ENCODE results near the gene DNAJC11. TPM values are rescaled to one million over a fixed set of nuclear protein-coding genes. Genes with fewer than 3 reads are reported as not detected.
A peak's percentile ranks its signal among the peaks of the same experiment; 100 is the strongest.

Gene DNAJC11
- total RNA-seq, 1 experiment from 2014 or later, result 75.6 TPM

- Histone ChIP-seq H3K9ac (ENCODE audit: low read length) (peak overlapping the region; percentile 69), H3K79me2 (ENCODE audit: insufficient read depth, low read length) (peaks cover 36% of the 10 kb centered on the region), H3K4me3 (replicated peaks in 1 of 2; ENCODE audit: low read depth in 1 of 2, low read length in 2 of 2) (peak overlapping the region; percentile 57 to 83), H3K4me1 (ENCODE audit: control insufficient read depth in 1 of 2, insufficient read depth in 2 of 2, low read length in 2 of 2) (peaks cover 8 to 46% of the 10 kb centered on the region in 2 experiments), H3K36me3 (ENCODE audit: control insufficient read depth in 1 of 2, insufficient read depth in 2 of 2, low read length in 2 of 2) (peaks cover 0 to 8% of the 10 kb centered on the region in 2 experiments; a peak in 2 of 4 replicates), H3K4me2 (ENCODE audit: low read length) (peak overlapping the region; percentile 98), H3K27me3 (ENCODE audit: insufficient read depth, low read length) (no peaks in the 10 kb centered on the region), H3K27ac (ENCODE audit: low read depth, low read length) (peak overlapping the region; percentile 72), H3K9me2 (ENCODE audit: insufficient read depth) (no peaks in the 10 kb centered on the region), H3K9me3 (ENCODE audit: control insufficient read depth in 1 of 2, insufficient read depth in 1 of 2, low read depth in 1 of 2, low read length in 2 of 2) (no peaks in the 10 kb centered on the region), H4K20me1 (ENCODE audit: insufficient read depth) (no peaks in the 10 kb centered on the region; the same call in 1 of the 2 replicates), H2AFZ (ENCODE audit: low read depth, low read length, poor library complexity, severe bottlenecking) (peak overlapping the region; percentile 13)
- DNase-seq (ENCODE audit: low read depth, low spot score), result no peak
- RAD21 ChIA-PET (ENCODE audit: low non-redundant PET in 1 of 2, low total read pairs in 2 of 2, uncharacterized antibody in 2 of 2, unreplicated experiment in 2 of 2), result interaction anchor here in 1 of 2 experiments (0.6 kb wide), 1 partner anchor 33 kb away, joined by 5 read pairs; the partner anchor contains the start of gene ZBTB48
- intact Hi-C loops (cut with micrococcal nuclease), result no loop called here
- BruUV-seq (replicated peaks), result TSS peak; percentile 78
- CTCF ChIA-PET, result interaction anchor here (1.0 kb wide), 1 partner anchor 9 kb away, joined by 3 read pairs; no protein-coding TSS in a partner anchor
- POLR2A ChIA-PET, result no interaction called here
- ATAC-seq, result peak; percentile 53
- TF ChIP-seq JUND (IDR thresholded peaks at IDR 0.05) (no peak), POLR2A (IDR thresholded peaks at IDR 0.05; ENCODE audit: borderline replicate concordance, extremely low read depth, insufficient read depth, insufficient read length) (no peak), TCF7L2 (IDR thresholded peaks at IDR 0.05; ENCODE audit: borderline replicate concordance, extremely low read depth, insufficient read depth, insufficient read length) (no peak), SP1 (IDR thresholded peaks at IDR 0.05; ENCODE audit: low read depth) (no peak), EGR1 (IDR thresholded peaks at IDR 0.05; ENCODE audit: low read depth) (no peak), ELF1 (IDR thresholded peaks at IDR 0.05; ENCODE audit: borderline replicate concordance, low read depth) (no peak), YY1 (IDR thresholded peaks at IDR 0.05; ENCODE audit: extremely low read depth, insufficient replicate concordance, low read depth, low read length) (no peak), CBX3 (IDR thresholded peaks at IDR 0.05; ENCODE audit: low read depth) (no peak), FOSL1 (IDR thresholded peaks at IDR 0.05; ENCODE audit: low read depth) (no peak), ZFX (IDR thresholded peaks at IDR 0.05) (peak; percentile 36; the same call in 1 of the 2 replicates), SIN3A (IDR thresholded peaks at IDR 0.05; ENCODE audit: low read depth) (no peak; the same call in 1 of the 2 replicates), EZH2phosphoT487 (IDR thresholded peaks at IDR 0.05; ENCODE audit: borderline replicate concordance) (no peak), SRF (IDR thresholded peaks at IDR 0.05; ENCODE audit: low read depth) (no peak), ZNF274 (IDR thresholded peaks at IDR 0.05; ENCODE audit: low read depth, low read length) (no peak)
- TF ChIP-seq, protein P1, sequence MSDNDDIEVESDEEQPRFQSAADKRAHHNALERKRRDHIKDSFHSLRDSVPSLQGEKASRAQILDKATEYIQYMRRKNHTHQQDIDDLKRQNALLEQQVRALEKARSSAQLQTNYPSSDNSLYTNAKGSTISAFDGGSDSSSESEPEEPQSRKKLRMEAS (IDR thresholded peaks at IDR 0.05), result 0 out of 2 replicates have a peak, but pooled peaks have one; percentile 17
- TF ChIP-seq, protein P2, sequence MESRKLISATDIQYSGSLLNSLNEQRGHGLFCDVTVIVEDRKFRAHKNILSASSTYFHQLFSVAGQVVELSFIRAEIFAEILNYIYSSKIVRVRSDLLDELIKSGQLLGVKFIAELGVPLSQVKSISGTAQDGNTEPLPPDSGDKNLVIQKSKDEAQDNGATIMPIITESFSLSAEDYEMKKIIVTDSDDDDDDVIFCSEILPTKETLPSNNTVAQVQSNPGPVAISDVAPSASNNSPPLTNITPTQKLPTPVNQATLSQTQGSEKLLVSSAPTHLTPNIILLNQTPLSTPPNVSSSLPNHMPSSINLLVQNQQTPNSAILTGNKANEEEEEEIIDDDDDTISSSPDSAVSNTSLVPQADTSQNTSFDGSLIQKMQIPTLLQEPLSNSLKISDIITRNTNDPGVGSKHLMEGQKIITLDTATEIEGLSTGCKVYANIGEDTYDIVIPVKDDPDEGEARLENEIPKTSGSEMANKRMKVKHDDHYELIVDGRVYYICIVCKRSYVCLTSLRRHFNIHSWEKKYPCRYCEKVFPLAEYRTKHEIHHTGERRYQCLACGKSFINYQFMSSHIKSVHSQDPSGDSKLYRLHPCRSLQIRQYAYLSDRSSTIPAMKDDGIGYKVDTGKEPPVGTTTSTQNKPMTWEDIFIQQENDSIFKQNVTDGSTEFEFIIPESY (IDR thresholded peaks at IDR 0.05; ENCODE audit: extremely low read depth, insufficient replicate concordance, low read length), result no peak
- TF ChIP-seq, protein P3, sequence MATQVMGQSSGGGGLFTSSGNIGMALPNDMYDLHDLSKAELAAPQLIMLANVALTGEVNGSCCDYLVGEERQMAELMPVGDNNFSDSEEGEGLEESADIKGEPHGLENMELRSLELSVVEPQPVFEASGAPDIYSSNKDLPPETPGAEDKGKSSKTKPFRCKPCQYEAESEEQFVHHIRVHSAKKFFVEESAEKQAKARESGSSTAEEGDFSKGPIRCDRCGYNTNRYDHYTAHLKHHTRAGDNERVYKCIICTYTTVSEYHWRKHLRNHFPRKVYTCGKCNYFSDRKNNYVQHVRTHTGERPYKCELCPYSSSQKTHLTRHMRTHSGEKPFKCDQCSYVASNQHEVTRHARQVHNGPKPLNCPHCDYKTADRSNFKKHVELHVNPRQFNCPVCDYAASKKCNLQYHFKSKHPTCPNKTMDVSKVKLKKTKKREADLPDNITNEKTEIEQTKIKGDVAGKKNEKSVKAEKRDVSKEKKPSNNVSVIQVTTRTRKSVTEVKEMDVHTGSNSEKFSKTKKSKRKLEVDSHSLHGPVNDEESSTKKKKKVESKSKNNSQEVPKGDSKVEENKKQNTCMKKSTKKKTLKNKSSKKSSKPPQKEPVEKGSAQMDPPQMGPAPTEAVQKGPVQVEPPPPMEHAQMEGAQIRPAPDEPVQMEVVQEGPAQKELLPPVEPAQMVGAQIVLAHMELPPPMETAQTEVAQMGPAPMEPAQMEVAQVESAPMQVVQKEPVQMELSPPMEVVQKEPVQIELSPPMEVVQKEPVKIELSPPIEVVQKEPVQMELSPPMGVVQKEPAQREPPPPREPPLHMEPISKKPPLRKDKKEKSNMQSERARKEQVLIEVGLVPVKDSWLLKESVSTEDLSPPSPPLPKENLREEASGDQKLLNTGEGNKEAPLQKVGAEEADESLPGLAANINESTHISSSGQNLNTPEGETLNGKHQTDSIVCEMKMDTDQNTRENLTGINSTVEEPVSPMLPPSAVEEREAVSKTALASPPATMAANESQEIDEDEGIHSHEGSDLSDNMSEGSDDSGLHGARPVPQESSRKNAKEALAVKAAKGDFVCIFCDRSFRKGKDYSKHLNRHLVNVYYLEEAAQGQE (IDR thresholded peaks at IDR 0.05; ENCODE audit: low read depth), result no peak
- TF ChIP-seq, protein P4, sequence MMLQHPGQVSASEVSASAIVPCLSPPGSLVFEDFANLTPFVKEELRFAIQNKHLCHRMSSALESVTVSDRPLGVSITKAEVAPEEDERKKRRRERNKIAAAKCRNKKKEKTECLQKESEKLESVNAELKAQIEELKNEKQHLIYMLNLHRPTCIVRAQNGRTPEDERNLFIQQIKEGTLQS (IDR thresholded peaks at IDR 0.05), result no peak
- TF ChIP-seq, protein P5, sequence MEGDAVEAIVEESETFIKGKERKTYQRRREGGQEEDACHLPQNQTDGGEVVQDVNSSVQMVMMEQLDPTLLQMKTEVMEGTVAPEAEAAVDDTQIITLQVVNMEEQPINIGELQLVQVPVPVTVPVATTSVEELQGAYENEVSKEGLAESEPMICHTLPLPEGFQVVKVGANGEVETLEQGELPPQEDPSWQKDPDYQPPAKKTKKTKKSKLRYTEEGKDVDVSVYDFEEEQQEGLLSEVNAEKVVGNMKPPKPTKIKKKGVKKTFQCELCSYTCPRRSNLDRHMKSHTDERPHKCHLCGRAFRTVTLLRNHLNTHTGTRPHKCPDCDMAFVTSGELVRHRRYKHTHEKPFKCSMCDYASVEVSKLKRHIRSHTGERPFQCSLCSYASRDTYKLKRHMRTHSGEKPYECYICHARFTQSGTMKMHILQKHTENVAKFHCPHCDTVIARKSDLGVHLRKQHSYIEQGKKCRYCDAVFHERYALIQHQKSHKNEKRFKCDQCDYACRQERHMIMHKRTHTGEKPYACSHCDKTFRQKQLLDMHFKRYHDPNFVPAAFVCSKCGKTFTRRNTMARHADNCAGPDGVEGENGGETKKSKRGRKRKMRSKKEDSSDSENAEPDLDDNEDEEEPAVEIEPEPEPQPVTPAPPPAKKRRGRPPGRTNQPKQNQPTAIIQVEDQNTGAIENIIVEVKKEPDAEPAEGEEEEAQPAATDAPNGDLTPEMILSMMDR (IDR thresholded peaks at IDR 0.05 in 2 of 3, conservative IDR thresholded peaks at IDR 0.05 in 1 of 3; ENCODE audit: borderline replicate concordance in 1 of 3, insufficient read depth in 1 of 3, low read depth in 2 of 3, low read length in 2 of 3), result no peak
These were observed 88.8 kb downstream of the DNAJC11 start for GRCh38 chr1:6612641-6613360.

All from HCT116 (cell line).